ENCODE measurements around the gene SOX18.

The SOX18 gene

GRCh38 chr20:64080013-64080812 is 30.8 kb upstream of the SOX18 start, which contains the start of gene OPRL1:
Gene OPRL1 (plus strand): TSS chr20:64080082. CDS start chr20:64092721, 12,639 bp downstream.
- DNase-seq = no peak

- peak; percentile 38 for DNase-seq
Observed at GRCh38 chr20:64079273-64080012, 30.0 kb upstream of the SOX18 start, which contains the start of gene RGS19. Gene RGS19 (minus strand): TSS chr20:64079518. CDS start chr20:64076886, 2,632 bp downstream.

GRCh38 chr20:64078934-64079272 is 29.5 kb upstream of the SOX18 start:
- no peak for DNase-seq

GRCh38 chr20:64077876-64078551 is 28.6 kb upstream of the SOX18 start:
- DNase-seq = no peak

GRCh38 chr20:64077541-64077875 is 28.1 kb upstream of the SOX18 start:
- no peak for DNase-seq

- DNase-seq = no peak
Observed at GRCh38 chr20:64077094-64077493, 27.7 kb upstream of the SOX18 start.

- DNase-seq = no peak
Observed at GRCh38 chr20:64076061-64076997, 26.9 kb upstream of the SOX18 start.

- DNase-seq = no peak
Observed at GRCh38 chr20:64075556-64075955, 26.1 kb upstream of the SOX18 start.

GRCh38 chr20:64074963-64075362 is 25.5 kb upstream of the SOX18 start:
- no peak for DNase-seq

GRCh38 chr20:64074184-64074789 is 24.8 kb upstream of the SOX18 start:
- no peak for DNase-seq

GRCh38 chr20:64073476-64074183 is 24.2 kb upstream of the SOX18 start:
- DNase-seq = no peak

- DNase-seq = no peak
Observed at GRCh38 chr20:64072498-64073063, 23.1 kb upstream of the SOX18 start.

- DNase-seq = no peak
Observed at GRCh38 chr20:64071341-64072332, 22.2 kb upstream of the SOX18 start.

- no peak for DNase-seq
Observed at GRCh38 chr20:64070244-64070993, 21.0 kb upstream of the SOX18 start.

GRCh38 chr20:64069614-64070243 is 20.3 kb upstream of the SOX18 start:
- DNase-seq = no peak

- DNase-seq = no peak
Observed at GRCh38 chr20:64069209-64069613, 19.8 kb upstream of the SOX18 start.

- no peak for DNase-seq
Observed at GRCh38 chr20:64068386-64069208, 19.2 kb upstream of the SOX18 start.
